Measurements from ENCODE around the gene CSNK1A1L.
A peak's percentile ranks its signal among the peaks of the same experiment; 100 is the strongest.

DNA sequence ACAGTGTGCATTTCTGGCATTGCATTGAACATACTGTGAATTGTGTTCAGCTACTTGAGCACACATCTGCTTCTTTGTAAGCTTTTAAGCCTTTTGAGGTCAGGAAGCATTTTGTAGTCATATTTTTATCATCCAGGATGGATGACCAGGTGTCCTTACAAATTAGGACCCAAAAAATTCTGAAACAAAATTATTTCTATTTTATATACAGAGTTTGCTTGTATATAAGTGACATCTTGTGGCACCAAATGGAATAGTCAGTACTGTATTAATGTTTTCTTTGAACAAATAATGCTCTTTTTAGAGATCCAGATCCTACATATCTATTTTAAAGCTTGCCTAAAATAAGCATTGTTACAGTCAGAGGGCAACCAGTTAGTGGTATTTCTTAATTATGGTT lies 36.5 kb downstream of the CSNK1A1L start:
- no peak for TF ChIP-seq RBBP5 (conservative IDR thresholded peaks at IDR 0.05)
- no peak for TF ChIP-seq EZH2 (IDR thresholded peaks at IDR 0.05; ENCODE audit: borderline replicate concordance, control insufficient read depth, low read depth, low read length)
- TF ChIP-seq, protein P1, sequence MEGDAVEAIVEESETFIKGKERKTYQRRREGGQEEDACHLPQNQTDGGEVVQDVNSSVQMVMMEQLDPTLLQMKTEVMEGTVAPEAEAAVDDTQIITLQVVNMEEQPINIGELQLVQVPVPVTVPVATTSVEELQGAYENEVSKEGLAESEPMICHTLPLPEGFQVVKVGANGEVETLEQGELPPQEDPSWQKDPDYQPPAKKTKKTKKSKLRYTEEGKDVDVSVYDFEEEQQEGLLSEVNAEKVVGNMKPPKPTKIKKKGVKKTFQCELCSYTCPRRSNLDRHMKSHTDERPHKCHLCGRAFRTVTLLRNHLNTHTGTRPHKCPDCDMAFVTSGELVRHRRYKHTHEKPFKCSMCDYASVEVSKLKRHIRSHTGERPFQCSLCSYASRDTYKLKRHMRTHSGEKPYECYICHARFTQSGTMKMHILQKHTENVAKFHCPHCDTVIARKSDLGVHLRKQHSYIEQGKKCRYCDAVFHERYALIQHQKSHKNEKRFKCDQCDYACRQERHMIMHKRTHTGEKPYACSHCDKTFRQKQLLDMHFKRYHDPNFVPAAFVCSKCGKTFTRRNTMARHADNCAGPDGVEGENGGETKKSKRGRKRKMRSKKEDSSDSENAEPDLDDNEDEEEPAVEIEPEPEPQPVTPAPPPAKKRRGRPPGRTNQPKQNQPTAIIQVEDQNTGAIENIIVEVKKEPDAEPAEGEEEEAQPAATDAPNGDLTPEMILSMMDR (IDR thresholded peaks at IDR 0.05 in 2 of 3, conservative IDR thresholded peaks at IDR 0.05 in 1 of 3; ENCODE audit: control insufficient read depth in 2 of 3, extremely low read depth in 1 of 3, insufficient read depth in 1 of 3, low read depth in 3 of 3, low read length in 3 of 3) = peak in 2 of 3 experiments; percentile 4 to 29; a peak in 2 of 6 replicates
- TF ChIP-seq CBX3 (IDR thresholded peaks at IDR 0.05; ENCODE audit: borderline replicate concordance, low read depth) = no peak
